Chondrocyte (in vitro differentiated cells): ENCODE results near the gene TLK2. TPM values are rescaled to one million over a fixed set of nuclear protein-coding genes. Genes with fewer than 3 reads are reported as not detected.
A peak's percentile ranks its signal among the peaks of the same experiment; 100 is the strongest.

ENCODE experiments used
- DNase-seq: peaks from one replicate; pipeline ENCODE4 v3.0.0; 2021; ENCODE audit warnings: mixed read lengths, low spot score
- H3K27ac Mint-ChIP-seq: one replicate; pipeline ENCODE4 v1.8.0; 2021; ENCODE audit warnings: mild to moderate bottlenecking, moderate library complexity, mixed read lengths; ENCODE audit not compliant: unreplicated experiment
- H3K27me3 Mint-ChIP-seq: 2 replicates; pipeline ENCODE4 v1.8.0; 2021; ENCODE audit warnings: low read depth, mixed read lengths
- H3K36me3 Mint-ChIP-seq: 2 replicates; pipeline ENCODE4 v1.8.0; 2021; ENCODE audit warnings: low read depth, mixed read lengths
- H3K4me1 Mint-ChIP-seq: 2 replicates; pipeline ENCODE4 v1.8.0; 2021; ENCODE audit warnings: low read depth, mild to moderate bottlenecking, mixed read lengths
- H3K4me3 Mint-ChIP-seq: one replicate; pipeline ENCODE4 v1.8.0; 2021; ENCODE audit warnings: mild to moderate bottlenecking, moderate library complexity, mixed read lengths; ENCODE audit not compliant: unreplicated experiment
- H3K9me3 Mint-ChIP-seq: 2 replicates; pipeline ENCODE4 v1.8.0; 2021; ENCODE audit warnings: low read depth, mixed read lengths
- CTCF ChIP-seq: fragments of 200-600 bp; sonication (generic); IDR thresholded peaks from 2 replicates; pipeline ENCODE4 v1.5.0; 2021; ENCODE audit warnings: antibody characterized with exemption, mild to moderate bottlenecking, moderate library complexity
- total RNA-seq: library from RNA; stranded (reverse); gene quantifications from 3 replicates; pipeline ENCODE4 v1.2.1, GENCODE V29; 2021

TLK2 gene
- total RNA-seq, 1 donor from 2014 or later: 35.5 TPM

- Mint-ChIP-seq H3K27me3 (no peaks in the 10 kb centered on the region), H3K9me3 (no peaks in the 10 kb centered on the region), H3K36me3 (peaks cover 5% of the 10 kb centered on the region), H3K27ac (peak overlapping the region; percentile 60), H3K4me1 (peaks cover 43% of the 10 kb centered on the region), H3K4me3 (no peak overlapping the region)
- no peak for TF ChIP-seq CTCF
- DNase-seq: no peak
Observed at GRCh38 chr17:62643496-62643895, 164.9 kb downstream of the TLK2 start.

GRCh38 chr17:62644487-62645173, 166.0 kb downstream of the TLK2 start:
- H3K4me1 Mint-ChIP-seq: peaks cover 43% of the 10 kb centered on the region
- no peak overlapping the region for H3K4me3 Mint-ChIP-seq
- H3K27me3 Mint-ChIP-seq: no peaks in the 10 kb centered on the region
- peak; percentile 50 for DNase-seq
- peaks cover 5% of the 10 kb centered on the region for H3K36me3 Mint-ChIP-seq
- H3K27ac Mint-ChIP-seq: peak overlapping the region; percentile 76
- H3K9me3 Mint-ChIP-seq: no peaks in the 10 kb centered on the region
- TF ChIP-seq CTCF: no peak

GRCh38 chr17:62648251-62648955, 169.8 kb downstream of the TLK2 start:
- Mint-ChIP-seq H3K27ac (peak overlapping the region; percentile 20), H3K36me3 (peaks cover 2% of the 10 kb centered on the region), H3K4me3 (no peak overlapping the region), H3K27me3 (no peaks in the 10 kb centered on the region), H3K4me1 (peaks cover 63% of the 10 kb centered on the region), H3K9me3 (no peaks in the 10 kb centered on the region)
- no peak for TF ChIP-seq CTCF
- peak; percentile 63 for DNase-seq

GRCh38 chr17:62648956-62649294, 170.3 kb downstream of the TLK2 start:
- no peak for TF ChIP-seq CTCF
- DNase-seq: peak; percentile 35
- peaks cover 67% of the 10 kb centered on the region for H3K4me1 Mint-ChIP-seq
- no peak overlapping the region for H3K4me3 Mint-ChIP-seq
- no peaks in the 10 kb centered on the region for H3K27me3 Mint-ChIP-seq
- peak overlapping the region; percentile 20 for H3K27ac Mint-ChIP-seq
- peaks cover 2% of the 10 kb centered on the region for H3K36me3 Mint-ChIP-seq
- H3K9me3 Mint-ChIP-seq: no peaks in the 10 kb centered on the region

- Mint-ChIP-seq H3K4me3 (no peak overlapping the region), H3K27ac (no peak overlapping the region), H3K9me3 (no peaks in the 10 kb centered on the region), H3K4me1 (peaks cover 69% of the 10 kb centered on the region), H3K27me3 (no peaks in the 10 kb centered on the region), H3K36me3 (no peaks in the 10 kb centered on the region)
- no peak for DNase-seq
- no peak for TF ChIP-seq CTCF
Observed at GRCh38 chr17:62649570-62649969, 170.9 kb downstream of the TLK2 start.
